GM18873 (cell line): Measurements from ENCODE around the gene RNH1.
"Not testable (repeated sequence)": the region's sequence is repeated elsewhere in the genome, so short reads cannot be mapped to it uniquely, and the experiment has no call there.

ENCODE experiments used
- ATAC-seq: cut with Tn5 transposase; IDR thresholded peaks from one replicate; pipeline ENCODE4 v1.9.1; 2021; ENCODE audit warnings: mild to moderate bottlenecking, moderate library complexity, moderate number of reproducible peaks; ENCODE audit not compliant: unreplicated experiment, low FRiP score

RNH1 gene

GRCh38 chr11:520428-521176 is 13.6 kb upstream of the RNH1 start:
- ATAC-seq, result no peak

GRCh38 chr11:518463-519202 is 11.6 kb upstream of the RNH1 start:
- ATAC-seq, result no peak

- ATAC-seq, result not testable (repeated sequence)
Measured at GRCh38 chr11:516918-517685, 10.1 kb upstream of the RNH1 start.

- ATAC-seq, result no peak
Measured at GRCh38 chr11:516400-516799, 9.4 kb upstream of the RNH1 start.

- ATAC-seq, result no peak
Measured at GRCh38 chr11:515131-515530, 8.1 kb upstream of the RNH1 start.

- ATAC-seq, result no peak
Measured at GRCh38 chr11:514606-515005, 7.6 kb upstream of the RNH1 start.

- ATAC-seq, result no peak
Measured at GRCh38 chr11:512761-513595, 5.9 kb upstream of the RNH1 start.

- ATAC-seq, result no peak
Measured at GRCh38 chr11:508956-509355, 1.9 kb upstream of the RNH1 start.

GRCh38 chr11:507727-508515 is 879 bp upstream of the RNH1 start:
- ATAC-seq, result no peak

GRCh38 chr11:506238-506994 is 626 bp downstream of the RNH1 start:
- ATAC-seq, result peak; percentile 56

- ATAC-seq, result no peak
Measured at GRCh38 chr11:504994-505344, 2.1 kb downstream of the RNH1 start.

- ATAC-seq, result no peak
Measured at GRCh38 chr11:504053-504993, 2.7 kb downstream of the RNH1 start.

GRCh38 chr11:503179-503981 is 3.7 kb downstream of the RNH1 start:
- ATAC-seq, result no peak

GRCh38 chr11:502288-503178 is 4.5 kb downstream of the RNH1 start:
- ATAC-seq, result no peak

- no peak for ATAC-seq
Measured at GRCh38 chr11:501683-502287, 5.3 kb downstream of the RNH1 start.
